ENCODE measurements around the gene NUP98.
"Not testable (repeated sequence)": the region's sequence is repeated elsewhere in the genome, so short reads cannot be mapped to it uniquely, and the experiment has no call there.

The NUP98 gene

DNA sequence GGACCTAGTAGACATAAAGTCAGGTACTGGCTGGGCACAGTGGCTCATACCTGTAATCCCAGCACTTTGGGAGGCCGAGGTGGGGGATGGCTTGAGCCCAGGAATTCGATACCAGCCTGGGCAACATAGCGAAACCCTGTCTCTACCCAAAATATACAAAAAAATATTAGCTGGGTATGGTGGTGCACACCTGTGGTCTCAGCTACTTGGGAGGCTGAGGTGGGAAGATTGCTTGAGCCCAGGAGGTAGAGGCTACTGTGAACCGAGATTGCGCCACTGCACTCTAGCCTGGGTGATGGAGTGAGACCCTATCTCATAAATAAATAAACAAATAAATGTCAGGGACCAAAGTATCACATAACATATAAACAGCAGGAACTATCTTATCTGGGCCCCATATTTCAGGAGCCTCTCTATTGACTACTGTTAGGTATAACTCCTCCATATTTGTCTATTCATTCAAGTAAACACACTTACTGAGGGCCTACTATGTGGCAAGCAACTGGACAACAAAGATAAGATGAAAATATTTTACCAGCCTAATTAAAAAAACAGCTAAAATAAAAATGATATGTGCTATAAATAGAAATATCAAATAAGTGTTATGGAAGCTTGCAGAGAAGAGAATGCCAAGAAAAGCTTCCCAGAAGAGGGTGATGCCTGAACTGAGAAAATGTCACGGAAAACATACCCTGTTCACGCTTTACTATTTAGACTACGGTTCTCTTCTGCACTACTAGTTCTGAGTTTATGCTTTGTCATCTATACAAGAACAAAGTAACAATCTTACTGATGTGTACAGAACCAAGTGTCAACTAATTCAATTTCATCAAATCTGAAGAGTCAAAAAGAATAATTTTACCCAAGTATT lies 2.0 kb downstream of the NUP98 start:
- TF ChIP-seq, protein P1, sequence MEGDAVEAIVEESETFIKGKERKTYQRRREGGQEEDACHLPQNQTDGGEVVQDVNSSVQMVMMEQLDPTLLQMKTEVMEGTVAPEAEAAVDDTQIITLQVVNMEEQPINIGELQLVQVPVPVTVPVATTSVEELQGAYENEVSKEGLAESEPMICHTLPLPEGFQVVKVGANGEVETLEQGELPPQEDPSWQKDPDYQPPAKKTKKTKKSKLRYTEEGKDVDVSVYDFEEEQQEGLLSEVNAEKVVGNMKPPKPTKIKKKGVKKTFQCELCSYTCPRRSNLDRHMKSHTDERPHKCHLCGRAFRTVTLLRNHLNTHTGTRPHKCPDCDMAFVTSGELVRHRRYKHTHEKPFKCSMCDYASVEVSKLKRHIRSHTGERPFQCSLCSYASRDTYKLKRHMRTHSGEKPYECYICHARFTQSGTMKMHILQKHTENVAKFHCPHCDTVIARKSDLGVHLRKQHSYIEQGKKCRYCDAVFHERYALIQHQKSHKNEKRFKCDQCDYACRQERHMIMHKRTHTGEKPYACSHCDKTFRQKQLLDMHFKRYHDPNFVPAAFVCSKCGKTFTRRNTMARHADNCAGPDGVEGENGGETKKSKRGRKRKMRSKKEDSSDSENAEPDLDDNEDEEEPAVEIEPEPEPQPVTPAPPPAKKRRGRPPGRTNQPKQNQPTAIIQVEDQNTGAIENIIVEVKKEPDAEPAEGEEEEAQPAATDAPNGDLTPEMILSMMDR (IDR thresholded peaks at IDR 0.05; ENCODE audit: control insufficient read depth, insufficient read depth, low read depth, low read length, missing control alignments), result no peak
- no peak for DNase-seq (ENCODE audit: low read depth)
- peak overlapping the region; percentile 67; the same call in 1 of the 2 replicates for H3K4me3 ChIP-seq (ENCODE audit: control insufficient read depth, low read depth, low read length)

DNA sequence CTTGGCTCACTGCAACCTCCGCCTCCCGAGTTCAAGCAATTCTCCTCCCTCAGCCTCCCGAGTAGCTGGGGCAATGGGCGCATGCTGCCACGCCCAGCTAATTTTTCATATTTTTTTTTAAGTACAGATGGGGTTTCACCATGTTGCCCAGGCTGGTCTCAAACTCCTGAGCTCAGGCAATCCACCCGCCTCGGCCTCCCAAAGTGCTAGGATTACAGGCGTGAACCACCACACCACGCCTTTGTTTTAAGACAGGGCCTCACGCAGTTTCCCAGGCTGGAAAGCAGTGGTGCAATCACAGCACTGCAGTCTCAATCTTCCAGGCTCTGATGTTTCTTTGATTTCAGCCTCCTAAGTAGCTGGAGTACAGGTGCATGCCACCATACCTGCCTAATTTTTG lies 3.0 kb downstream of the NUP98 start:
- not testable (repeated sequence) for H3K4me3 ChIP-seq (ENCODE audit: control insufficient read depth, low read depth, low read length); DNase-seq (ENCODE audit: low read depth)

DNA sequence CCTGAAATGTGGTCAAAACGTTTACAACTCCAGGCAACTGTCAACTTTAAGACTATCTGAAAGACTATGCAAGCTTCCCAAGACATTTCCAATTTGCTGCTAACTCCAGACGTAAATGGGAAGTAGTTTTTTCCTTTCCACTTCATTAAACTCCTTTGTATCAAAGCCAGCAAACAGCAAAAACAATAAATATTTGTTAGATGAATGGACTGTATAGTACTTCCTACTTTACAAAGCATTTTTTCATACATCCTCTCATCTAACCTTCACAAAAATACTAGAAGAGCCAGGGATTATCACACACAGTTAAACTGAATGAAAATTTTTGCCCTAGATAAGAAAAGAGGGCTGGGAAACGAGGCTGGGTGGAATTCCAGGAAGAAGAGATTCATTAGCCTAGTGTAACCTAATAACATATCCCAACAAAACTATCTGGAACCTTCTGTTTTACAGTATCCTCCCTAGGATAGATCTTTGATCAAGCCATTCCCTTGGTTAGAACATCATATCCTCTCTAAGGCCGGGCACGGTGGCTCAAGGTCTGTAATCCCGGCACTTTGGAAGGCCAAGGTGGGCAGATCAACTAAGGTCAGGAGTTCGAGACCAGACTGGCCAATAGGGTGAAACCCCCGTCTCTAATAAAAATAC lies 10.4 kb downstream of the NUP98 start:
- TF ChIP-seq, protein P1 (IDR thresholded peaks at IDR 0.05; ENCODE audit: control insufficient read depth, insufficient read depth, low read depth, low read length, missing control alignments), result no peak
- H3K4me3 ChIP-seq (ENCODE audit: control insufficient read depth, low read depth, low read length), result no peak overlapping the region
- no peak for DNase-seq (ENCODE audit: low read depth)

DNA sequence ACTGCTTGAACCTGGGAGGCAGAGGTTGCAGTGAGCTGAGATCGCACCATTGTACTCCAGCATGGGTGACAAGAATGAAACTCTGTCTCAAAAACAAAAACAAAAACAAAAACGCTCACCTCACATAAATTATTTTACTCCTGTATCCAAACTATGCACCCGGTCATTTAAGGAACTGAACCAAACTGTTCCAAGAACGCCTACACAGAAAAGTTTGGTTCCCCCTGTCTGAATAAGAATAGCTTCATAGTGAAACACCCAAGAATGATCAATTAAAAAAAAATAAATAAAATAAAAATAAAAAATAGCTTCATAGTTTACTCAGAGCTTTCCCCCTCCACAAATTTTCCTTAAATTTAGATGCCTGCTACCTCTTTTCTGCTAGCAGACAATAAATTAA lies 13.7 kb downstream of the NUP98 start:
- no peak overlapping the region for H3K4me3 ChIP-seq (ENCODE audit: control insufficient read depth, low read depth, low read length)
- no peak for DNase-seq (ENCODE audit: low read depth)
- TF ChIP-seq, protein P1 (IDR thresholded peaks at IDR 0.05; ENCODE audit: control insufficient read depth, insufficient read depth, low read depth, low read length, missing control alignments), result no peak

DNA sequence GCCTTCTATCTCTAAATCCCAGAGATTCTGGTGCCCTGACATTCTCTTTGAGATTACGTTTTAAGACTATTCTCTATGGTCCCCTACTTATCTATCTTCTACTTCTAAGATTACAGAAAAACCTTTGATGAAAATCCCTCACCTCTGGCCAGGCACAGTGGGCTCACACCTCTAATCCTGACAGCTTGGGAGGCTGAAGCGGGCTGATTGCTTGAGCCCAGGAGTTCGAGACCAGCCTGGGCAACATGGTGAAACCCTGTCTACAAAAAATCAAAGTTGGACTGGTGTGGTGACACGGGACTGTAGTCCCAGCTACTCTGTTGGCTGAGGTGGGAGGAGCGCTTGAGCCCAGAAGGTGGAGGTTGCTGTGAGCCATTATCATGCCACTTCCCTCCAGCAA lies 14.4 kb downstream of the NUP98 start:
- H3K4me3 ChIP-seq (ENCODE audit: control insufficient read depth, low read depth, low read length), result no peak overlapping the region
- DNase-seq (ENCODE audit: low read depth), result no peak
- TF ChIP-seq, protein P1 (IDR thresholded peaks at IDR 0.05; ENCODE audit: control insufficient read depth, insufficient read depth, low read depth, low read length, missing control alignments), result no peak

DNA sequence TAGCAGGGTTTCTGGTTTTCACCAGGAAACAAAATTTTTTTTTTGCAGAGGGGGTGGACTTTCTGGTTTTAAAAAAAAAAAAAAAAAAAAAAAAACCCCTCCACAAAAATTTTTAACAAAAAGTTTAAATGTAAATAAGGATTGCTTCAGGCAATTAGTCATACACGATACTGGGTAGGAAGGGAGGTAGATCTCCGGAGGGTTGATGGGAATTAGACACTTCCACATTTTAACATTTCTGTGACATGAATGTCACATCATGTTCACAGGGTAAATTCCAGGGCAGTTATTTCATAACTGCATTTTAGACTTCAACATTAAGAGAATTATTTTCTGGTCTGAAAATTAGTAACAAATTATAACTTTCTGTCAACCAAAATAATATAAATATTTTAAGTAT lies 15.9 kb downstream of the NUP98 start:
- TF ChIP-seq, protein P1 (IDR thresholded peaks at IDR 0.05; ENCODE audit: control insufficient read depth, insufficient read depth, low read depth, low read length, missing control alignments), result no peak
- no peak for DNase-seq (ENCODE audit: low read depth)
- H3K4me3 ChIP-seq (ENCODE audit: control insufficient read depth, low read depth, low read length), result no peak overlapping the region

DNA sequence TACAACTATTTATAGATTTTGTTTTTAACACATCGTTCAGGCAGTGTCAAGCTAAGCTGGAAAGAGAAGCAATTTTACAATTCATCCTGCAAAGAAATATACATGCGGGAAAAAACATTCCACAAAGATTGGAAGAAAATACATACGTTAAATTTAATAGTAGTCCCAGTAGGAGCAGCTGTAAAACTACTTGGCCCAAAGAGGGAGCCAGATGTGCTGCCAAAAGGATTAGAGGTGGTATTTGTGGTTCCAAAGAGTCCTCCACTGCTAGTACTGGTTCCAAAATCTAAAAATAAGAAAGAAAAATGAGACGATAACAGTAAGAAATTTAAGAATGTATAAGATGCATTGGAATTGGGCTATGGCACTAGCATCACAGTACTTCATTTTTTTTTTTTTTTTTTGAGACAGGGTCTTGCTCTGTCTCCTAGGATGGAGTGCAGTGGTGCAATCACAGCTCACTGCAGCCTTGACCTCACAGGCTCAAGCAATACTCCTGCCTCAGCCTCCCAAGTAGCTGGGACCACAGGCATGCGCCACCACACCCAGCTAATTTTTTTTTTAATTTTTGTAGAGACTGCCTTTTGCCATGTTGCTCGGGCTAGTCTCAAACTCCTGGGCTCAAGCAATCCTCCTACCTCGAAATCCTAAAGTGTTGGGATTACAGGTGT lies 21.5 kb downstream of the NUP98 start:
- DNase-seq (ENCODE audit: low read depth), result no peak
- H3K4me3 ChIP-seq (ENCODE audit: control insufficient read depth, low read depth, low read length), result no peak overlapping the region
- TF ChIP-seq, protein P1 (IDR thresholded peaks at IDR 0.05; ENCODE audit: control insufficient read depth, insufficient read depth, low read depth, low read length, missing control alignments), result peak; percentile 10
